HepG2 (cell line): Measurements from ENCODE around the gene DBNDD2.

Source experiments
- FOXP1 ChIP-seq, 2 experiments: fragments of 450-650 bp in 1 of 2; IDR thresholded peaks; 2 replicates each; pipeline ENCODE4 v1.6.1; 2017 to 2018; ENCODE audit warnings: antibody characterized with exemption in 1 of 2
- REXO4 ChIP-seq: sonication (generic); formaldehyde crosslinking; IDR thresholded peaks from 2 replicates; pipeline ENCODE4 v1.8.0; 2022; ENCODE audit warnings: missing genetic modification reagents, mild to moderate bottlenecking, borderline replicate concordance
- TF ChIP-seq, protein P1 (sequence below): sonication (generic); formaldehyde crosslinking; IDR thresholded peaks from 2 replicates; pipeline ENCODE4 v1.5.0; 2020; ENCODE audit warnings: mild to moderate bottlenecking, missing genetic modification reagents, moderate library complexity

DNA sequence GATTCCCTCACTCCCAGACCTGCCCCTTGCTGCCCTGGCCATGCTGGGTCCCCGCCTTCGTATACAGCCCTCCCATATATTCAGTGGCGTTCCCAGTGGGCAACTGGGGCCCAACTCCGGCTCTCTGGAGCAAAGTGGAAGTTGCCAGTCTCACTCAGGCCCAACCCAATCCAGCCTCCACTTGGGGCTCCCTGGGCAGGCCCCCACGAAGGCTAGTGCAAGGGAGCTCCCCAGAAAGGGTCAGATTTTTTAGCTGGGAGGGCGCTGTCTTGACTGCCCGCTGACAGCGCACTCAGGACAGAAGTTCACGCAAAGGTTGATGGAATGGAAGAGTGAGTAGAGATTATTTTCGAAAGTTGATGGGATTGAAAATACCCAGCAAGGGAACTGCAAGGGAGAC is 35.8 kb upstream of the DBNDD2 start:
- TF ChIP-seq REXO4 (CRISPR knock-in tag) (no peak), FOXP1 (IDR thresholded peaks at IDR 0.05) (no peak), FOXP1 (CRISPR knock-in tag; IDR thresholded peaks at IDR 0.05) (no peak)
- TF ChIP-seq, protein P1, sequence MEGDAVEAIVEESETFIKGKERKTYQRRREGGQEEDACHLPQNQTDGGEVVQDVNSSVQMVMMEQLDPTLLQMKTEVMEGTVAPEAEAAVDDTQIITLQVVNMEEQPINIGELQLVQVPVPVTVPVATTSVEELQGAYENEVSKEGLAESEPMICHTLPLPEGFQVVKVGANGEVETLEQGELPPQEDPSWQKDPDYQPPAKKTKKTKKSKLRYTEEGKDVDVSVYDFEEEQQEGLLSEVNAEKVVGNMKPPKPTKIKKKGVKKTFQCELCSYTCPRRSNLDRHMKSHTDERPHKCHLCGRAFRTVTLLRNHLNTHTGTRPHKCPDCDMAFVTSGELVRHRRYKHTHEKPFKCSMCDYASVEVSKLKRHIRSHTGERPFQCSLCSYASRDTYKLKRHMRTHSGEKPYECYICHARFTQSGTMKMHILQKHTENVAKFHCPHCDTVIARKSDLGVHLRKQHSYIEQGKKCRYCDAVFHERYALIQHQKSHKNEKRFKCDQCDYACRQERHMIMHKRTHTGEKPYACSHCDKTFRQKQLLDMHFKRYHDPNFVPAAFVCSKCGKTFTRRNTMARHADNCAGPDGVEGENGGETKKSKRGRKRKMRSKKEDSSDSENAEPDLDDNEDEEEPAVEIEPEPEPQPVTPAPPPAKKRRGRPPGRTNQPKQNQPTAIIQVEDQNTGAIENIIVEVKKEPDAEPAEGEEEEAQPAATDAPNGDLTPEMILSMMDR: no peak
